ENCODE measurements around the gene PROM1.

PROM1 gene

DNA sequence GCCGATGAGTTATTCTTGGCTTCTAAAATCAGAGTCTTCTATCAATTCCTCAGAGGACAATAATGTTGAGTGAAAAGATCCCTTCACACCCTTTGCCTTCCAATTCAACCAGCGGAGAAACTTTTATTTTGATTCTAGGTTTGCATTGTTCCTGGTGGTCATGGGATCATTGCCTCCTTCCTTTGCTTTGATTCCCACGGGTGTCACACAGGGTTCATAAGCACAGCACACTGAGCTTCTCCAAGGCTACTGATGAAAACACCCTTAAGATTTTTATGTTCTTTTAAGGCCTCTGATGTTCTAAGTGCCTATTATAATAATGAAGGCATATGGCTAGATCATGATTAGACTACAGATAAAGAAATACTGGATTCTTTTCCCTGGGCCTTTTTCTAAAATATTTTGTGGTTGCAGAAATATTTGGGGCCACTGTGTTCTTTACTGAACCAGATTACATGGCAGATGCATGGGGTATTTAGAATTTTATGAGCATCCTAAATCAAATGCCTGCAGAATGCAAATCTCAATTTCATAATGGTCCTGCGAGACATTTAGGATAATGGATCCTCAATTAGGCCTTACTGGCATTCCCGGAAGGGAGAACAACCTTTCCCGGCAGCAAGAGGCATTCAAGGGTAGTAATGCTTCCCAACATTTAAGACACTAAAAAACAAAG, 76.9 kb downstream of the PROM1 start:
- Histone ChIP-seq H3K79me2 (ENCODE audit: insufficient read depth, low read length) (no peaks in the 10 kb centered on the region), H3K36me3 (ENCODE audit: low read length) (no peaks in the 10 kb centered on the region), H3K4me3 (ENCODE audit: insufficient read depth, low read length, poor library complexity, severe bottlenecking) (no peak overlapping the region), H3K4me2 (ENCODE audit: low read depth, low read length, poor library complexity, severe bottlenecking) (no peak overlapping the region), H3K27me3 (ENCODE audit: low read length) (0 out of 2 replicates have a peak, but pooled peaks cover 2% of the 10 kb centered on the region), H3K27ac (ENCODE audit: low read depth, low read length) (no peak overlapping the region), H3K9ac (ENCODE audit: low read length) (no peak overlapping the region), H3K9me3 (ENCODE audit: insufficient read depth, low read length) (no peaks in the 10 kb centered on the region), H3K9me2 (replicated peaks; ENCODE audit: insufficient read depth, low read length) (no peaks in the 10 kb centered on the region), H3F3A (ENCODE audit: insufficient read depth) (no peaks in the 10 kb centered on the region), H4K20me1 (ENCODE audit: low read depth, low read length) (no peaks in the 10 kb centered on the region), H2AFZ (ENCODE audit: low read depth, low read length, severe bottlenecking) (no peak overlapping the region)
- TF ChIP-seq CTCF (IDR thresholded peaks at IDR 0.05; ENCODE audit: insufficient read depth, low read length, poor library complexity, severe bottlenecking) = no peak
- no peak for TF ChIP-seq EZH2phosphoT487 (conservative IDR thresholded peaks at IDR 0.05; ENCODE audit: low read length)

DNA sequence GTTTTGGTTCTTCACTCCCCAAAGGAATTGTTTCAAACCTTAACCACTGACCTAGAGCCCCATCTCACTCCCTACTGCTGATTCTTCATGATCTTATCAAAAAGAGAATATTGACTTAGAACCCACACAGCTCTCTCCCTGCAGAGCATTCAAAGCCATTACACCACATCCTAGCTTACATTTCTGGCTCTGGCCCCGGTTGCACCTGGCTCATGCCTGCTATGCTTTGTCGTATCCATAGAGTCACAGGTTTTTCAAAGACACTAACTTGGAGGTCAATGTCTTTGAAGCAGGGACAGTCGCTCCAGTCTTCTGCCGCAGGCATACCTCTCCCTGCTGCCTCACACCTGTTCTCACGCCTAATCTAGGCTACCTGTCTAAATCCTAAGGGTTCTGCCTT, 78.1 kb downstream of the PROM1 start:
- Histone ChIP-seq H3K9me3 (ENCODE audit: insufficient read depth, low read length) (no peaks in the 10 kb centered on the region), H3K79me2 (ENCODE audit: insufficient read depth, low read length) (no peaks in the 10 kb centered on the region), H4K20me1 (ENCODE audit: low read depth, low read length) (no peaks in the 10 kb centered on the region), H3K9ac (ENCODE audit: low read length) (no peak overlapping the region), H3K27ac (ENCODE audit: low read depth, low read length) (no peak overlapping the region), H2AFZ (ENCODE audit: low read depth, low read length, severe bottlenecking) (no peak overlapping the region), H3K9me2 (replicated peaks; ENCODE audit: insufficient read depth, low read length) (no peaks in the 10 kb centered on the region), H3K4me2 (ENCODE audit: low read depth, low read length, poor library complexity, severe bottlenecking) (no peak overlapping the region), H3K27me3 (ENCODE audit: low read length) (0 out of 2 replicates have a peak, but pooled peaks cover 2% of the 10 kb centered on the region), H3K36me3 (ENCODE audit: low read length) (no peaks in the 10 kb centered on the region), H3F3A (ENCODE audit: insufficient read depth) (no peaks in the 10 kb centered on the region), H3K4me3 (ENCODE audit: insufficient read depth, low read length, poor library complexity, severe bottlenecking) (no peak overlapping the region)
- TF ChIP-seq EZH2phosphoT487 (conservative IDR thresholded peaks at IDR 0.05; ENCODE audit: low read length) = no peak
- no peak for TF ChIP-seq CTCF (IDR thresholded peaks at IDR 0.05; ENCODE audit: insufficient read depth, low read length, poor library complexity, severe bottlenecking)

- Histone ChIP-seq H3K9ac (ENCODE audit: low read length) (no peak overlapping the region), H3K9me2 (replicated peaks; ENCODE audit: insufficient read depth, low read length) (no peaks in the 10 kb centered on the region), H4K20me1 (ENCODE audit: low read depth, low read length) (no peaks in the 10 kb centered on the region), H3K4me2 (ENCODE audit: low read depth, low read length, poor library complexity, severe bottlenecking) (no peak overlapping the region), H3K4me3 (ENCODE audit: insufficient read depth, low read length, poor library complexity, severe bottlenecking) (no peak overlapping the region), H3K79me2 (ENCODE audit: insufficient read depth, low read length) (no peaks in the 10 kb centered on the region), H3K9me3 (ENCODE audit: insufficient read depth, low read length) (no peaks in the 10 kb centered on the region), H2AFZ (ENCODE audit: low read depth, low read length, severe bottlenecking) (no peak overlapping the region), H3F3A (ENCODE audit: insufficient read depth) (no peaks in the 10 kb centered on the region), H3K27ac (ENCODE audit: low read depth, low read length) (no peak overlapping the region), H3K27me3 (ENCODE audit: low read length) (no peaks in the 10 kb centered on the region), H3K36me3 (ENCODE audit: low read length) (no peaks in the 10 kb centered on the region)
- TF ChIP-seq CTCF (IDR thresholded peaks at IDR 0.05; ENCODE audit: insufficient read depth, low read length, poor library complexity, severe bottlenecking) (peak; percentile 79), EZH2phosphoT487 (conservative IDR thresholded peaks at IDR 0.05; ENCODE audit: low read length) (no peak)
Measured at GRCh38 chr4:16001484-16001858, 82.4 kb downstream of the PROM1 start.
